K562 (cell line): ENCODE data around the gene FAM53B. TPM values are rescaled to one million over a fixed set of nuclear protein-coding genes. Genes with fewer than 3 reads are reported as not detected.

ENCODE experiments used
- ATAC-seq: fragments of 200-7000 bp; cut with Tn5 transposase; 3 replicates; pipeline ENCODE4 v1.9.1; 2020; ENCODE audit warnings: moderate library complexity
- BruUV-seq: library from RNA; stranded (reverse); fragments of 400-500 nt; replicated peaks from 2 replicates; lab custom pipeline; 2021; lab: Mats Ljungman, UMichigan
- CTCF ChIA-PET: fragments of 300-600 bp; formaldehyde crosslinking; extraction: SDS; loops from one replicate; lab custom pipeline; 2021; ENCODE audit warnings: low intra/inter-chr PET ratio; lab: Yijun Ruan, JAX
- POLR2A ChIA-PET: fragments of 300-600, 350-650 bp; sonication (Branson Sonifier 250); formaldehyde crosslinking; extraction: SDS; loops from one replicate; lab custom pipeline; 2021; ENCODE audit warnings: antibody characterized with exemption, inconsistent platforms; lab: Yijun Ruan, JAX
- DNase-seq, 4 experiments: peaks; one replicate each; pipeline versions ENCODE4 v3.0.0 to v3.0.0-alpha.2; 2011 to 2018; ENCODE audit warnings: low spot score in 3 of 4, mixed read lengths in 3 of 4; ENCODE audit errors: extremely low read depth in 1 of 4
- FAIRE-seq: peaks from 2 replicates; lab custom pipeline; 2011; peaks lifted over from hg19 to GRCh38; lab: Jason Lieb, UNC
- H2AFZ ChIP-seq: 2 replicates; pipeline ENCODE4 v1.6.0; 2011; ENCODE audit warnings: low read depth, low read length, control low read depth, inconsistent platforms
- H3K27ac ChIP-seq: fragments of 200-600 bp; 3 replicates; pipeline ENCODE4 v1.8.0; 2011; ENCODE audit warnings: low read depth, mild to moderate bottlenecking, control low read depth, inconsistent platforms, low read length, moderate library complexity, mixed read lengths; ENCODE audit errors: extremely low read depth
- H3K27me3 ChIP-seq, 2 experiments: fragments of 300-600 bp in 1 of 2; 2 replicates in 1 of 2; 3 replicates in 1 of 2; pipeline versions ENCODE4 v1.6.0 to v1.8.0; 2011; ENCODE audit warnings: inconsistent platforms in 2 of 2, low read length in 2 of 2, mild to moderate bottlenecking in 1 of 2, mixed read lengths in 1 of 2, moderate library complexity in 1 of 2; ENCODE audit not compliant: control insufficient read depth in 2 of 2, insufficient read depth in 2 of 2
- H3K36me3 ChIP-seq: fragments of 300-600 bp; 3 replicates; pipeline ENCODE4 v1.8.0; 2011; ENCODE audit warnings: mild to moderate bottlenecking, low read length, inconsistent platforms; ENCODE audit not compliant: control insufficient read depth, insufficient read depth
- H3K4me1 ChIP-seq, 2 experiments: fragments of 200-600 bp in 1 of 2; replicated peaks in 1 of 2; 2 replicates in 1 of 2; 3 replicates in 1 of 2; pipeline versions ENCODE4 v1.5.1 to v1.8.0; 2011; ENCODE audit warnings: inconsistent platforms in 2 of 2, low read length in 2 of 2, mild to moderate bottlenecking in 1 of 2, mixed read lengths in 1 of 2, moderate library complexity in 1 of 2; ENCODE audit not compliant: control insufficient read depth in 2 of 2, insufficient read depth in 2 of 2
- H3K4me2 ChIP-seq: 2 replicates; pipeline ENCODE4 v1.6.1; 2011; ENCODE audit warnings: low read length, control low read depth, inconsistent platforms, mixed read lengths; ENCODE audit not compliant: insufficient read depth
- H3K4me3 ChIP-seq: fragments of 200-600 bp; sonication (generic), shearing (Covaris generic); 2 replicates; pipeline ENCODE4 v1.5.1; 2016; ENCODE audit warnings: control low read depth, inconsistent platforms
- H3K79me2 ChIP-seq: fragments of 200-600 bp; 3 replicates; pipeline ENCODE4 v1.8.0; 2011; ENCODE audit warnings: low read length, inconsistent platforms; ENCODE audit not compliant: control insufficient read depth, insufficient read depth
- H3K9ac ChIP-seq, 2 experiments: 2 replicates each; pipeline versions ENCODE4 v1.6.0 to v1.6.1; 2011; ENCODE audit warnings: low read depth in 2 of 2, low read length in 2 of 2, control low read depth in 1 of 2, inconsistent platforms in 1 of 2, mild to moderate bottlenecking in 1 of 2, mixed read lengths in 1 of 2; ENCODE audit not compliant: insufficient read depth in 1 of 2
- H3K9me1 ChIP-seq: one replicate; pipeline ENCODE4 v1.6.0; 2011; ENCODE audit warnings: inconsistent platforms, mild to moderate bottlenecking, low read length, moderate library complexity; ENCODE audit not compliant: control insufficient read depth, insufficient read depth
- H3K9me3 ChIP-seq: replicated peaks from 2 replicates; pipeline ENCODE4 v1.5.1; 2011; ENCODE audit warnings: low read depth, low read length, inconsistent platforms; ENCODE audit not compliant: control insufficient read depth, insufficient read depth
- H4K20me1 ChIP-seq: replicated peaks from 2 replicates; pipeline ENCODE4 v1.6.1; 2011; ENCODE audit warnings: low read length, inconsistent platforms, mixed read lengths; ENCODE audit not compliant: control insufficient read depth, insufficient read depth
- ELF2 ChIP-seq: fragments of 250-450 bp; sonication (Bioruptor Pico); IDR thresholded peaks from 2 replicates; pipeline ENCODE4 v1.5.0; 2021; ENCODE audit warnings: mild to moderate bottlenecking
- EZH2 ChIP-seq: IDR thresholded peaks from 2 replicates; pipeline ENCODE4 v1.6.1; 2012; ENCODE audit warnings: low read depth, mild to moderate bottlenecking, inconsistent platforms, low read length, borderline replicate concordance
- FIP1L1 ChIP-seq: fragments of 200-400 bp; formaldehyde crosslinking; IDR thresholded peaks from 2 replicates; pipeline ENCODE4 v1.6.1; 2018; ENCODE audit warnings: mild to moderate bottlenecking, low read depth, low read length; ENCODE audit not compliant: poor library complexity, severe bottlenecking
- FUS ChIP-seq: fragments of 200-400 bp; formaldehyde crosslinking; optimal IDR thresholded peaks from 2 replicates; pipeline ENCODE3; 2017; ENCODE audit warnings: low read depth, low read length
- JUN ChIP-seq, 2 experiments: sonication (generic) in 1 of 2; formaldehyde crosslinking in 1 of 2; IDR thresholded peaks; 2 replicates each; pipeline versions ENCODE4 v1.6.1 to v1.8.0; 2012 to 2022; ENCODE audit warnings: borderline replicate concordance in 2 of 2, mild to moderate bottlenecking in 2 of 2, improper control_type of control experiment in 1 of 2, low read depth in 1 of 2, low read length in 1 of 2, missing genetic modification reagents in 1 of 2
- NBN ChIP-seq: fragments of 450-650 bp; IDR thresholded peaks from 2 replicates; pipeline ENCODE4 v1.6.1; 2016; ENCODE audit warnings: low read depth, mild to moderate bottlenecking
- NCOA2 ChIP-seq, 2 experiments: fragments of 450-650 bp; IDR thresholded peaks; 2 replicates each; pipeline ENCODE4 v1.6.1; 2018; ENCODE audit warnings: mild to moderate bottlenecking in 2 of 2, moderate library complexity in 1 of 2; ENCODE audit not compliant: partially characterized antibody in 2 of 2
- NR4A1 ChIP-seq, 2 experiments: fragments of 250-450 bp in 1 of 2; fragments of 450-650 bp in 1 of 2; sonication (Bioruptor Pico) in 1 of 2; IDR thresholded peaks; 2 replicates each; pipeline versions ENCODE4 v1.4.0 to v1.6.1; 2016 to 2020; ENCODE audit warnings: mild to moderate bottlenecking in 2 of 2, missing compliant biosample characterization in 1 of 2, missing genetic modification characterization in 1 of 2, moderate library complexity in 1 of 2
- SMAD4 ChIP-seq: fragments of 250-450 bp; sonication (Bioruptor Pico); conservative IDR thresholded peaks from 2 replicates; pipeline ENCODE4 v1.8.0; 2021; ENCODE audit warnings: inconsistent platforms, mild to moderate bottlenecking, moderate library complexity
- WGBS: fragments of 100-300 bp; shearing (Covaris generic); methylation state at CpG from one replicate; pipeline ENCODE4 v1.1.6; 2016; ENCODE audit warnings: low coverage, mixed read lengths; ENCODE audit not compliant: insufficient coverage; ENCODE audit errors: missing lambda C conversion rate; 5-methylcytosine and 5-hydroxymethylcytosine counted together
- in situ Hi-C: fragments of 300-500 bp; cut with MboI; formaldehyde crosslinking; loops from 4 replicates; pipeline ENCODE4 v1.15.0; 2018; ENCODE audit warnings: inconsistent platforms, mixed read lengths
- intact Hi-C: fragments of 100-400 bp; cut with micrococcal nuclease; formaldehyde crosslinking; loops from 2 replicates; pipeline ENCODE4 v1.14.2; 2022
- polyA plus RNA-seq, 8 experiments: library from polyadenylated mRNA; depleted of rRNA in 4 of 8; stranded (reverse) in 5 of 8; unstranded in 3 of 8; fragments of >200 nt; fragmentation: Nextera tagmentation in 2 of 8; fragmentation: Illumina TruSeq in 1 of 8; extraction: Ambion mirVana in 2 of 8; extraction: Trizol in 1 of 8; gene quantifications; 2 replicates each; pipeline versions ENCODE4 v1.2.1 to v1.2.3, GENCODE V29; 2011 to 2014; ENCODE audit warnings: inconsistent platforms in 1 of 8, missing spikeins in 1 of 8
- total RNA-seq, 7 experiments: library from RNA; depleted of rRNA in 6 of 7; stranded (reverse); fragments of >200 nt in 6 of 7; fragmentation: Illumina TruSeq in 2 of 7; extraction: Trizol in 2 of 7; gene quantifications; 2 replicates each; pipeline versions ENCODE4 v1.2.1 to v1.2.3, GENCODE V29; 2011 to 2021; ENCODE audit warnings: low replicate concordance in 1 of 7
- TF ChIP-seq, protein P1 (sequence below): sonication (generic); formaldehyde crosslinking; IDR thresholded peaks from 2 replicates; pipeline ENCODE4 v1.8.0; 2023; ENCODE audit warnings: mild to moderate bottlenecking, missing genetic modification reagents

Gene FAM53B
- total and polyA plus RNA-seq, 9 of the 15 experiments (the other 6 are each of a cell fraction or from before 2014, with no cell fraction given) = 0.03 to 16.5 (median 5.0) TPM

DNA sequence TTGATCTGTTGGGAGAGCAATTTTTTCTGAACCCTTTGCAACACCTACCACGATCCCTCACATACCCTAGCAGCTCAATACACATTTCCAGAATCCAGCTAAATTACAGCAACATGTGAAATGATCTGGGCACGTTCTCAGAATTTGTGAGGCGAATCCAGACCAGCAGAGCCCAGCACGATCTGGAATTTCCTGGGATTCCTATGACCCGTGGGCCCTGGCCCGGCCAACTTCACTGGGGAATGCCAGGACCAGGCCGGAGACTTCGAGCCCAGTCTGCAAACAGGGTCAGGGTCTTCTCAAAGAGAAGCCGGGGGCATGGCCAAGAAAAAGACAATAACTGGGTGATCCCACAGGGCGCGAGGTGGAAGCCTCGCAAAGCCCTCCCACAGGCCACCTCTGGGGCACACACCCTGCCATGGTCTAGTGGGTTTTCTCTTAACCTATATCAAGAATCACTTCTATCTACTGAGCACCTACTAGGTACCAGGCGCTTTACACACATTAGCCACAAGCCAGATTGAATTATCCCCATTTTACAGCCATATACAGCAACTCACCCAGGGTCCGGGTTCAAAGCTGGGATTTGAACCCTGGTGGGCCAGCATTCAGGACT is 33.8 kb downstream of the FAM53B start:
- H3K9ac ChIP-seq = no peak overlapping the region
- ATAC-seq (no peak), FAIRE-seq (no peak), DNase-seq (no peak)
- ChIA-PET CTCF (no interaction called here), POLR2A (interaction anchor here (0.7 to 2.7 kb wide), 2 partner anchors 7 to 291 kb away, joined by 6 to 12 read pairs; no protein-coding TSS in a partner anchor)
- H3K79me2 ChIP-seq = peaks cover 30% of the 10 kb centered on the region
- peaks cover 21% of the 10 kb centered on the region; the same call in 2 of the 3 replicates for H3K36me3 ChIP-seq
- peaks cover 3% of the 10 kb centered on the region for H3K9me1 ChIP-seq
- H3K27me3 ChIP-seq = no peaks in the 10 kb centered on the region
- no peak overlapping the region for H2AFZ ChIP-seq
- no peak overlapping the region for H3K27ac ChIP-seq
- H3K4me1 ChIP-seq = peaks cover 2 to 20% of the 10 kb centered on the region in 2 experiments; a peak in 3 of 5 replicates
- no TSS peak for BruUV-seq
- no peaks in the 10 kb centered on the region; the same call in 1 of the 2 replicates for H4K20me1 ChIP-seq
- TF ChIP-seq FUS (no peak), EZH2 (no peak), SMAD4 (CRISPR knock-in tag) (no peak), FIP1L1 (no peak)
- no peak overlapping the region for H3K4me3 ChIP-seq
- 85% methylated on average over 12 of the region's 14 CpGs for WGBS
- no peak overlapping the region for H3K4me2 ChIP-seq
- intact Hi-C loops (no loop called here), in situ Hi-C loops (no loop called here)
- no peaks in the 10 kb centered on the region for H3K9me3 ChIP-seq

DNA sequence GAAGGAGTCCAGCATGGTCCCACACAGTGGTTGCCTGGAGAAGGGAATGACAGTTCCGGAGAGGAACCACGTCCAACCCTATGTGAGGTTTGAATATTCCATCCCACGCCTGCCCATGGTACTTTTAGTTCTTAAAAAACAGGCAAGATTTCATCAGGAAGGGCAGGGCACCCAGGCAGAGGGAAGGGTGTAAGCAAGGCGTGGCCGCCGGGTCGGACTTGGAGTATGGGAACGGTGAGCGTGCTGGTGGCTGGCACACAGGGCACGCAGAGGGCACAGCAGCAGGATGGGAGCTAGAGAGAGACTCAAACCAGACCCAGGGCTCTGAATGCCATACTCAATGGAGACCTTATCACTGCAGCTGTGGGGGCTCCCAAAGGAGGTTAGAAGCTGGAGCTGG is 34.3 kb downstream of the FAM53B start:
- Histone ChIP-seq H3K9me3 (no peaks in the 10 kb centered on the region), H3K4me2 (no peak overlapping the region), H3K4me3 (no peak overlapping the region), H2AFZ (no peak overlapping the region), H3K79me2 (peaks cover 25% of the 10 kb centered on the region; the same call in 2 of the 3 replicates), H4K20me1 (no peaks in the 10 kb centered on the region), H3K27me3 (no peaks in the 10 kb centered on the region), H3K36me3 (peaks cover 21% of the 10 kb centered on the region; the same call in 2 of the 3 replicates), H3K9ac (peak overlapping the region in 1 of 2 experiments; percentile 26; a peak in 2 of 4 replicates), H3K27ac (no peak overlapping the region), H3K9me1 (peaks cover 3% of the 10 kb centered on the region), H3K4me1 (peaks cover 2 to 20% of the 10 kb centered on the region in 2 experiments; a peak in 3 of 5 replicates)
- FAIRE-seq (no peak), ATAC-seq (no peak), DNase-seq (no peak)
- POLR2A ChIA-PET = interaction anchor here (0.7 to 2.7 kb wide), 2 partner anchors 8 to 290 kb away, joined by 6 to 12 read pairs; no protein-coding TSS in a partner anchor
- no TSS peak for BruUV-seq
- in situ Hi-C loops (no loop called here), intact Hi-C loops (no loop called here)
- CTCF ChIA-PET = no interaction called here
- 88% methylated on average over 10 of the region's 10 CpGs for WGBS
- TF ChIP-seq NBN (no peak), NCOA2 (IDR thresholded peaks at IDR 0.05; ENCODE audit: partially characterized antibody in 2 of 2) (no peak), ELF2 (no peak), NR4A1 (CRISPR knock-in tag; IDR thresholded peaks at IDR 0.05) (no peak), NR4A1 (tag; IDR thresholded peaks at IDR 0.05) (no peak), JUN (IDR thresholded peaks at IDR 0.05; ENCODE audit: borderline replicate concordance, low read depth, low read length) (no peak), JUN (CRISPR knock-in tag; IDR thresholded peaks at IDR 0.05; ENCODE audit: borderline replicate concordance) (no peak)
- TF ChIP-seq, protein P1, sequence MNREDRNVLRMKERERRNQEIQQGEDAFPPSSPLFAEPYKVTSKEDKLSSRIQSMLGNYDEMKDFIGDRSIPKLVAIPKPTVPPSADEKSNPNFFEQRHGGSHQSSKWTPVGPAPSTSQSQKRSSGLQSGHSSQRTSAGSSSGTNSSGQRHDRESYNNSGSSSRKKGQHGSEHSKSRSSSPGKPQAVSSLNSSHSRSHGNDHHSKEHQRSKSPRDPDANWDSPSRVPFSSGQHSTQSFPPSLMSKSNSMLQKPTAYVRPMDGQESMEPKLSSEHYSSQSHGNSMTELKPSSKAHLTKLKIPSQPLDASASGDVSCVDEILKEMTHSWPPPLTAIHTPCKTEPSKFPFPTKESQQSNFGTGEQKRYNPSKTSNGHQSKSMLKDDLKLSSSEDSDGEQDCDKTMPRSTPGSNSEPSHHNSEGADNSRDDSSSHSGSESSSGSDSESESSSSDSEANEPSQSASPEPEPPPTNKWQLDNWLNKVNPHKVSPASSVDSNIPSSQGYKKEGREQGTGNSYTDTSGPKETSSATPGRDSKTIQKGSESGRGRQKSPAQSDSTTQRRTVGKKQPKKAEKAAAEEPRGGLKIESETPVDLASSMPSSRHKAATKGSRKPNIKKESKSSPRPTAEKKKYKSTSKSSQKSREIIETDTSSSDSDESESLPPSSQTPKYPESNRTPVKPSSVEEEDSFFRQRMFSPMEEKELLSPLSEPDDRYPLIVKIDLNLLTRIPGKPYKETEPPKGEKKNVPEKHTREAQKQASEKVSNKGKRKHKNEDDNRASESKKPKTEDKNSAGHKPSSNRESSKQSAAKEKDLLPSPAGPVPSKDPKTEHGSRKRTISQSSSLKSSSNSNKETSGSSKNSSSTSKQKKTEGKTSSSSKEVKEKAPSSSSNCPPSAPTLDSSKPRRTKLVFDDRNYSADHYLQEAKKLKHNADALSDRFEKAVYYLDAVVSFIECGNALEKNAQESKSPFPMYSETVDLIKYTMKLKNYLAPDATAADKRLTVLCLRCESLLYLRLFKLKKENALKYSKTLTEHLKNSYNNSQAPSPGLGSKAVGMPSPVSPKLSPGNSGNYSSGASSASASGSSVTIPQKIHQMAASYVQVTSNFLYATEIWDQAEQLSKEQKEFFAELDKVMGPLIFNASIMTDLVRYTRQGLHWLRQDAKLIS = no peak
